NT2/D1 (cell line): ENCODE results near the gene CCL22.

ENCODE experiments used
- DNase-seq: peaks from one replicate; pipeline ENCODE4 v3.0.0-alpha.2; 2011; ENCODE audit warnings: low read depth, low spot score
- H3K27me3 ChIP-seq: 2 replicates; pipeline ENCODE4 v1.6.0; 2011; ENCODE audit warnings: mild to moderate bottlenecking; ENCODE audit not compliant: insufficient read length, insufficient read depth
- H3K36me3 ChIP-seq: 2 replicates; pipeline ENCODE4 v1.6.1; 2011; ENCODE audit warnings: mild to moderate bottlenecking, low read length, mixed read lengths; ENCODE audit not compliant: insufficient read depth, insufficient read length
- H3K4me1 ChIP-seq: 2 replicates; pipeline ENCODE4 v1.5.1; 2011; ENCODE audit not compliant: insufficient read depth, insufficient read length
- H3K4me3 ChIP-seq: 2 replicates; pipeline ENCODE4 v1.5.1; 2011; ENCODE audit warnings: low read depth; ENCODE audit not compliant: insufficient read length
- H3K9ac ChIP-seq: 2 replicates; pipeline ENCODE4 v1.6.0; 2011; ENCODE audit warnings: low read depth; ENCODE audit not compliant: insufficient read length
- H3K9me3 ChIP-seq: 2 replicates; pipeline ENCODE4 v1.5.1; 2011; ENCODE audit warnings: mild to moderate bottlenecking, low read length; ENCODE audit not compliant: insufficient read depth
- SUZ12 ChIP-seq: IDR thresholded peaks from 2 replicates; pipeline ENCODE4 v1.6.1; 2011; ENCODE audit not compliant: insufficient read length, insufficient read depth; ENCODE audit errors: extremely low read depth
- YY1 ChIP-seq: IDR thresholded peaks from 2 replicates; pipeline ENCODE4 v1.6.1; 2011; ENCODE audit not compliant: insufficient read length, insufficient read depth
- ZNF274 ChIP-seq: IDR thresholded peaks from 2 replicates; pipeline ENCODE4 v1.6.1; 2011; ENCODE audit warnings: mild to moderate bottlenecking, low read depth, low read length

CCL22 gene

DNA sequence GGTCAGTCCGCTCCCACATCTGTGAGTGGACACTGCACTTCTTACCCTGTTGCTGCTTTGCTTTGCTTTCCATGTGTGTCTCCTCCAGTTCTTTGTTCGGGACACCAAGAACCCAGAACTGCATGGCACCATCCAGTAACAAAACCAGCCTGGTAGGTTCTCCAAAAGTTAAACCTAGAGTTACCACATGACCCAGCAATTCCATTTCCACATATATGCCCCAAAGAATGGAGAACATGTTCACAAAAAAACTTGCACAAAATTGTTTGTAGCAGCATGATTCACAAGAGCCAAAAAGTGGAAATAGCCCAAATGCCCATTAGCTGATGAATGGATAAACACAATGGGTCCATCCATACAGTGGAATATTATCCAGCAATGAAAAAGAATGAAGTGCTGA, 10.3 kb upstream of the CCL22 start:
- Histone ChIP-seq H3K4me1 (no peaks in the 10 kb centered on the region), H3K4me3 (no peak overlapping the region), H3K9me3 (no peaks in the 10 kb centered on the region), H3K36me3 (no peaks in the 10 kb centered on the region), H3K9ac (no peak overlapping the region), H3K27me3 (no peaks in the 10 kb centered on the region)
- DNase-seq = no peak
- TF ChIP-seq SUZ12 (no peak), YY1 (no peak), ZNF274 (no peak)

DNA sequence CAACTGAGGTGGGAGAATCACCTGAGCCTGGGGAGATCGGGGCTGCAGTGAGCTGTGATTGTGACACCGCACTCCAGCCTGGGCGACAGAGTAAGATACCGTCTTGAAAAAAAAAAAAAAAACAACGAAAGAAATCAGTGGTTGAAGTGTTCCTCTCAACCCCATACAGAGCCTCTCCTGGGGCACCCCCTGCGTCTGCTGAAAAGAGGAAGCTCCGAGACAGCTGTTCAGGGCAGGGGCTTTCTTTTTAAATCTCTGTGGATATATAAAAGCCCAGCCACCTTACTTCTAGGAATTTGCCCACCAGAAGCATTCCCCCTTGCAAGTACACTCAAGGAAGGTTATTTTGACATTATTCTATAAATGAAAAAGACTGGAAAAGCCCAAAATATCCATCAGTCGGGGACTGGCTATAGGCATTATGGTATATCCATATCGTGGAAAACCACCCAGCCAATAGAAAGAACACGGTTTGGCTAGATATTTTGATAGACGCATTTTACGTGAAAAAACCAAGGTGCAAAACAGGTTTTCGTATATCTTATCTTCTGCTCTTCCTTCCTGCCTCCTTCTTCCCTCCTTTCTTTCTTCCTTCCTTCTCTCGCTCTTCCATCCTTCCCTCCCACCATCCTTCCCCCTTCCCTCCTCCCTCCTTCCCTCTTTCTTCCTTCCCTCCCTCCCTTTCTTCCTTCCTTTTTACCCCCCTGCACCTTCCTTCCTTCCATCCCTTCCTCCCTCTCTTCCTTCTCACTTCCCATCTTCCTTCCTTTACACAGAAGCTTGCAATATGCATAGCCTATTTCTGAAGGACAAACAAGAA, 9.2 kb upstream of the CCL22 start:
- Histone ChIP-seq H3K9ac (no peak overlapping the region), H3K27me3 (no peaks in the 10 kb centered on the region), H3K36me3 (no peaks in the 10 kb centered on the region), H3K4me3 (no peak overlapping the region), H3K9me3 (no peaks in the 10 kb centered on the region), H3K4me1 (no peaks in the 10 kb centered on the region)
- no peak for DNase-seq
- TF ChIP-seq ZNF274 (no peak), SUZ12 (no peak), YY1 (no peak)

DNA sequence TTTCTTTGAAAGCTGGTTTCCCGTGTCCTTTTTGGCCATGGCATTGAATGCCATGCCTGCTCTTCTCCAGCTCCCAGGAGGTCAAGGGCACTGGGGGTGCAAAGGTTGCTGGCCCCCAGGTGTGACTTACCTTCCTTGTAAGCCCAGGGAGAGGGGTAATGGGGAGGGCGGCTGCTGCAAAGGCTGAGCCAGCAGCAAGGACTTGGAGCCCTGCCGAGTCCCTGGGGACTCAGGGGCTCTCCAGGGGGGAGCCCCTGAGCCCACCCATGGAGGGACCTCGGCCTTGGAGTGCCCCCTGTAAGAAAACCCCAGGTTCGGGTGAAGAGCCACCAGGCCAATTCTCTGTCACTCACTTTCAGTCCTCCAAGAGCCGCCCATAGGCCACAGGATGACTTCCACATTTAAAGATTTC, 5.9 kb upstream of the CCL22 start:
- TF ChIP-seq YY1 = no peak
- no peak for TF ChIP-seq SUZ12
- TF ChIP-seq ZNF274 = no peak
- no peak overlapping the region for H3K9ac ChIP-seq
- H3K4me3 ChIP-seq = no peak overlapping the region
- H3K4me1 ChIP-seq = no peaks in the 10 kb centered on the region
- DNase-seq = no peak
- H3K27me3 ChIP-seq = no peaks in the 10 kb centered on the region
- H3K36me3 ChIP-seq = no peaks in the 10 kb centered on the region
- H3K9me3 ChIP-seq = no peaks in the 10 kb centered on the region

DNA sequence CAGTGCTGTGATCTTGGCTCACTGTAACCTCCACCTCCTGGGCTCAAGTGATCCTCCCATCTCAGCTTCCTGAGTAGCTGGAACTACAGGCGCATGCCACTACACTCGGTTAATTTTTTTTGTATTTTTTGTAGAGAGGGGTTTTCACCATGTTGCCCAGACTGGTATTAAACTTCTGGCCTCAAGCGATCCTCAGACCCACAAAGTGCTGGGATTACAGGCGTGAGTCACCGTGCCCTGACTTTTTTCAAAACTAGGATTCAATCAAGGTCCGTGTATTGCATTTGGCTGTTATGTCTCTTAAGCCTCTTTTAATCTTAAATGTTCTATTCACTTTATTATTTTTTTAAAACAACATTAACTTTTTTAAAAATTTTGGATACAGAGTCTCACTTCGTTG, 4.3 kb upstream of the CCL22 start:
- Histone ChIP-seq H3K9ac (no peak overlapping the region), H3K36me3 (no peaks in the 10 kb centered on the region), H3K4me1 (peaks cover 4% of the 10 kb centered on the region), H3K27me3 (no peaks in the 10 kb centered on the region), H3K4me3 (no peak overlapping the region), H3K9me3 (no peaks in the 10 kb centered on the region)
- no peak for DNase-seq
- TF ChIP-seq YY1 (no peak), SUZ12 (no peak), ZNF274 (no peak)

DNA sequence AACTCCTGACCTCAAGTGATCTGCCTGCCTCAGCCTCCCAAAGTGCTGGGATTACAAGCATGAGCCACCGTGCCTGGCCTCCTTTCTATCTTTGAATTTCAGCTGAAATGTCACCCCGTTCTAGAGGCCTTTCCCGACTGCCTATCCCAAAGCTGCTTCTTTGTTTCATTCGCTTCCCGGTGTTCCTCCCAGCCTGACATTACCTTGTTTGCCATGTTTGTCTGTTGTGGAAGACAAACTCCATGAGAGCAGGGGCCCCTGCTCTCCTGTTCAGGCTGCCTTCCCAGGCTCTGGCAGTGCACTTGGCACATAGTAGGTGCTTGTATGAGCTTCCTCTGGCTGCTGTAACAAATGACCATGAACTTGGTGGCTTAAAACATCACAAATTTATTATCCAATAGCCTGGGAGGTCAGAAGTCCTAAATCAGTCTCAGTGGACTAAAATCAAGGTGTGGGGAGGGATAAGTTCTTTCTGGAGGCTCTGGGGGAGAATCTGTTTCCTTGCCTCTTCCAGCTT, 2.6 kb upstream of the CCL22 start:
- no peaks in the 10 kb centered on the region for H3K36me3 ChIP-seq
- no peaks in the 10 kb centered on the region for H3K9me3 ChIP-seq
- TF ChIP-seq SUZ12 (no peak), YY1 (no peak), ZNF274 (no peak)
- H3K9ac ChIP-seq = no peak overlapping the region
- peaks cover 4% of the 10 kb centered on the region for H3K4me1 ChIP-seq
- DNase-seq = no peak
- no peaks in the 10 kb centered on the region for H3K27me3 ChIP-seq
- H3K4me3 ChIP-seq = no peak overlapping the region

DNA sequence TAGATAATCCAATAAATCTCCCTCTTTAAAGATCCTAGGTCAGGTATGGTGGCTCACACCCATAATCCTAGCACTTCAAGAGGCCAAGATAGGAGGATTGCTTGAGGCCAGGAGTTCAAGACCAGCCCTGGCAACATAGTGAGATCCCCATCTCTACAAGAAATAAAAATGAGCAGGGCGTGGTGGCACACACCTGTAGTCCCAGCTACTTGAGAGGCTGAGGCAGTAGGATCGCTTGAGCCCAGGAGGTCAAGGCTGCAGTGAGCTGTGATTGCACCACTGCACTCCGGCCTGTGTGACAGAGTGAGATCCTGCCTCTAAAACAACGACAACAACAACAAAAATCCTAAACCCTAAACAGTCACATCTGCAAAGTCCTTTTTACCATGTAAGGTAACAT, 2.0 kb upstream of the CCL22 start:
- TF ChIP-seq YY1 = no peak
- TF ChIP-seq SUZ12 = no peak
- TF ChIP-seq ZNF274 = no peak
- Histone ChIP-seq H3K4me1 (peaks cover 4% of the 10 kb centered on the region), H3K36me3 (no peaks in the 10 kb centered on the region), H3K4me3 (no peak overlapping the region), H3K9me3 (no peaks in the 10 kb centered on the region), H3K27me3 (no peaks in the 10 kb centered on the region), H3K9ac (no peak overlapping the region)
- DNase-seq = no peak

DNA sequence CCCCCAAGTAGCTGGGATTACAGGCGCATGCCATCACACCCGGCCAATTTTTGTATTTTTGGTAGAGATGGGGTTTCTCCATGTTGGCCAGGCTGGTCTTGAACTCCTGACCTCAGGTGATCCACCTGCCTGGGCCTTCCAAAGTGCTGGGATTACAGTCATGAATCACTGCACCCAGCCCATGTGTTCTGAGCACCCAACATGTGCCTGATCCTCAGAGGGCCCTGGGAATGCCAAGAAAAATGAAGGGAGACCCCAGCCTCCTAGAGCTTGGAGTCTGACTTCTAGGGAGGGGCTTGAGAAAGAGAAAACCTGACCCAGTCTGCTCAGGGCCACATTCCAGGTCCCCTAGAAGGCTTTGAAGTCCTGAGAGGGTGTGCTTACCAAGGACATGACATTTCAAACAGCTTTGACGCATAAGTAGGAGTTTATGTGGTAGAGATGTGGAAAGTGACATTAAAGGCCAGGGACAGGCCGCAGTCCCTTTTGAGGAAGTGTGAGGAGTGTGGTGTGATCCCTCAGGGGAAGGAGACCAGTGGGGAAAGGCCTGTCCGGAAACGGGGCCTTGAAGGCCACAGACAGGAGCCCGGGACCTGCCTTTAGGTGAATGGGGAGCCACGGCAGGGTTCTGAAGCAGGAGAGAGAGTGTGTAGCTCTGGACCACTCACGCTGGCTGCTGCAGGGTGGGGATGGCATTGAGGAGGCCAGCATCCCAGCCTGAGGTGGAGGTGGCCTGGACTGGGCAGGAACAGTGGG, 1.1 kb upstream of the CCL22 start:
- TF ChIP-seq ZNF274 = no peak
- TF ChIP-seq SUZ12 = no peak
- no peak for TF ChIP-seq YY1
- Histone ChIP-seq H3K4me3 (no peak overlapping the region), H3K27me3 (no peaks in the 10 kb centered on the region), H3K9me3 (no peaks in the 10 kb centered on the region), H3K4me1 (peaks cover 4% of the 10 kb centered on the region), H3K36me3 (no peaks in the 10 kb centered on the region), H3K9ac (no peak overlapping the region)
- no peak for DNase-seq
